Measurements from ENCODE around the gene IREB2.

DNA sequence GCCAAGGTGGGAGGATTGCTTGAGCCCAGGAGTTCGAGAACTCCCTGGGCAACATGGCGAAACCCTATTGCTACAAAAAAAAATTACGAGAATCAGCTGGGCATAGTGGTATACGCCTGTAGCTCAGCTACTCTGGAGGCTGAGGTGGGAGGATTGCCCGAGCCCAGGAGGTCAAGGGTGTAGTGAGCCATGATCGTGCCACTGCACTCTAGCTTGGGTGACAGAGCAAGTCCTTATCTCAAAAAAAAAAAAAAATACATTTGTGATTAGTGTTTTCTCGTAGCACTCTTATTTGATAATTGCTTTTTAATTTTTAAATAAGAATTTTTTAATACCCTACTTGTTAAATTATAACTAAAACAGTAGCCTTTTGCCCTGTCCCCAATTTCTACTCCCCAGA, 18.4 kb downstream of the IREB2 start:
- TF ChIP-seq CTCF (IDR thresholded peaks at IDR 0.05; ENCODE audit: extremely low read depth in 1 of 2, insufficient read depth in 1 of 2, low read depth in 1 of 2, low read length in 2 of 2) (no peak), POLR2A (IDR thresholded peaks at IDR 0.05; ENCODE audit: low read depth, low read length) (no peak), MAX (IDR thresholded peaks at IDR 0.05; ENCODE audit: insufficient read depth, insufficient read length) (no peak), EZH2 (IDR thresholded peaks at IDR 0.05; ENCODE audit: borderline replicate concordance, low read depth, low read length, severe bottlenecking) (no peak), POLR2AphosphoS5 (IDR thresholded peaks at IDR 0.05; ENCODE audit: insufficient read depth, low read depth, low read length) (no peak), FOS (IDR thresholded peaks at IDR 0.05; ENCODE audit: borderline replicate concordance, insufficient read depth, low read length) (no peak), JUN (IDR thresholded peaks at IDR 0.05; ENCODE audit: borderline replicate concordance, insufficient read depth, insufficient read length, low read depth) (no peak), MYC (IDR thresholded peaks at IDR 0.05; ENCODE audit: low read depth, low read length) (no peak)

Data from endothelial cell of umbilical vein (primary cell).